HepG2 (cell line): ENCODE measurements around the gene SMAD7. TPM values are rescaled to one million over a fixed set of nuclear protein-coding genes. Genes with fewer than 3 reads are reported as not detected.

Experiments used
- ATAC-seq: fragments of 200-7000 bp; cut with Tn5 transposase; 3 replicates; pipeline ENCODE4 v1.9.1; 2020; ENCODE audit warnings: mild to moderate bottlenecking, moderate library complexity
- BruUV-seq: library from RNA; stranded (reverse); fragments of 400-500 nt; replicated peaks from 2 replicates; lab custom pipeline; 2021; lab: Mats Ljungman, UMichigan
- CTCF ChIA-PET: fragments of 300-600 bp; formaldehyde crosslinking; extraction: SDS; loops from one replicate; lab custom pipeline; 2021; ENCODE audit warnings: low total read pairs, inconsistent platforms, low intra/inter-chr PET ratio; lab: Yijun Ruan, JAX
- POLR2A ChIA-PET: fragments of 350-600 bp; sonication (Branson Sonifier 250); formaldehyde crosslinking; loops from one replicate; lab custom pipeline; 2020; ENCODE audit warnings: antibody characterized with exemption, inconsistent platforms; lab: Yijun Ruan, JAX
- DNase-seq: peaks from one replicate; pipeline ENCODE4 v3.0.0-alpha.2; 2015; ENCODE audit warnings: low spot score
- FAIRE-seq: peaks from 3 replicates; lab custom pipeline; 2011; peaks lifted over from hg19 to GRCh38; lab: Jason Lieb, UNC
- H2AFZ ChIP-seq: one replicate; pipeline ENCODE4 v1.6.1; 2011; ENCODE audit warnings: low read length, inconsistent platforms
- H3K27ac ChIP-seq: fragments of 300-600 bp; 3 replicates; pipeline ENCODE4 v1.8.0; 2011; ENCODE audit warnings: mixed run types, mild to moderate bottlenecking, mixed read lengths, low read length, inconsistent platforms; ENCODE audit not compliant: insufficient read depth; ENCODE audit errors: extremely low read length
- H3K27me3 ChIP-seq, 2 experiments: fragments of 200-600 bp in 1 of 2; 2 replicates in 1 of 2; 3 replicates in 1 of 2; pipeline versions ENCODE4 v1.6.0 to v1.8.0; 2011; ENCODE audit warnings: low read length in 2 of 2, mild to moderate bottlenecking in 2 of 2, moderate library complexity in 2 of 2, inconsistent platforms in 1 of 2; ENCODE audit not compliant: insufficient read depth in 2 of 2, control insufficient read depth in 1 of 2
- H3K36me3 ChIP-seq, 2 experiments: fragments of 200-600 bp in 1 of 2; replicated peaks in 1 of 2; 2 replicates in 1 of 2; 3 replicates in 1 of 2; pipeline versions ENCODE4 v1.5.1 to v1.8.0; 2011; ENCODE audit warnings: low read length in 2 of 2, inconsistent platforms in 1 of 2; ENCODE audit not compliant: insufficient read depth in 2 of 2, control insufficient read depth in 1 of 2
- H3K4me1 ChIP-seq: 2 replicates; pipeline ENCODE4 v1.5.1; 2012; ENCODE audit warnings: low read length, inconsistent platforms; ENCODE audit not compliant: insufficient read depth
- H3K4me2 ChIP-seq: 2 replicates; pipeline ENCODE4 v1.6.0; 2011; ENCODE audit warnings: low read depth, low read length, inconsistent platforms
- H3K4me3 ChIP-seq, 3 experiments: fragments of 200-600 bp in 1 of 3; sonication (generic), shearing (Covaris generic) in 1 of 3; replicated peaks in 1 of 3; 2 replicates each; pipeline ENCODE4 v1.5.1; 2011 to 2016; ENCODE audit warnings: low read length in 3 of 3, inconsistent platforms in 2 of 3, low read depth in 2 of 3, mild to moderate bottlenecking in 2 of 3, control low read depth in 1 of 3, mixed read lengths in 1 of 3; ENCODE audit not compliant: insufficient read depth in 1 of 3
- H3K79me2 ChIP-seq: one replicate; pipeline ENCODE4 v1.6.1; 2011; ENCODE audit warnings: low read length, inconsistent platforms; ENCODE audit not compliant: insufficient read depth
- H3K9ac ChIP-seq: 2 replicates; pipeline ENCODE4 v1.6.0; 2011; ENCODE audit warnings: mild to moderate bottlenecking, low read depth, low read length, inconsistent platforms; ENCODE audit not compliant: insufficient read depth
- H3K9me3 ChIP-seq: 2 replicates; pipeline ENCODE4 v1.5.1; 2012; ENCODE audit warnings: mild to moderate bottlenecking, low read length
- H4K20me1 ChIP-seq: 2 replicates; pipeline ENCODE4 v1.6.0; 2011; ENCODE audit warnings: inconsistent platforms, mild to moderate bottlenecking, low read length, moderate library complexity; ENCODE audit not compliant: insufficient read depth
- CREB1 ChIP-seq, 2 experiments: fragments of 450-650 bp in 1 of 2; IDR thresholded peaks; 2 replicates each; pipeline ENCODE4 v1.6.1; 2016 to 2017; ENCODE audit warnings: control low read depth in 1 of 2, mild to moderate bottlenecking in 1 of 2, missing compliant biosample characterization in 1 of 2, missing genetic modification characterization in 1 of 2
- ETV5 ChIP-seq: IDR thresholded peaks from 2 replicates; pipeline ENCODE4 v1.6.1; 2018; ENCODE audit warnings: missing biosample characterization, missing genetic modification reagents, inconsistent platforms, borderline replicate concordance
- FIP1L1 ChIP-seq: fragments of 200-400 bp; formaldehyde crosslinking; IDR thresholded peaks from 2 replicates; pipeline ENCODE4 v1.6.1; 2018; ENCODE audit warnings: low read depth, mild to moderate bottlenecking, low read length, moderate library complexity, borderline replicate concordance; ENCODE audit not compliant: insufficient read depth
- NFATC3 ChIP-seq: sonication (generic); formaldehyde crosslinking; IDR thresholded peaks from 2 replicates; pipeline ENCODE4 v1.5.1; 2020; ENCODE audit warnings: mild to moderate bottlenecking, missing genetic modification reagents
- RFXANK ChIP-seq: IDR thresholded peaks from 2 replicates; pipeline ENCODE4 v1.6.1; 2016
- STAG1 ChIP-seq: sonication (generic); formaldehyde crosslinking; IDR thresholded peaks from 2 replicates; pipeline ENCODE4 v1.4.0; 2020; ENCODE audit warnings: missing genetic modification reagents
- ZNF30 ChIP-seq: sonication (generic); formaldehyde crosslinking; IDR thresholded peaks from 2 replicates; pipeline ENCODE4 v1.5.0; 2020; ENCODE audit warnings: mild to moderate bottlenecking, missing genetic modification reagents
- ZNF460 ChIP-seq: sonication (generic); formaldehyde crosslinking; IDR thresholded peaks from 2 replicates; pipeline ENCODE4 v1.5.1; 2020; ENCODE audit warnings: missing genetic modification reagents, mild to moderate bottlenecking, borderline replicate concordance
- ZSCAN9 ChIP-seq: IDR thresholded peaks from 2 replicates; pipeline ENCODE4 v1.6.1; 2016; ENCODE audit warnings: borderline replicate concordance
- WGBS: methylation state at CpG from one replicate; pipeline ENCODE4 v1.1.6; 2017; ENCODE audit warnings: low lambda C conversion rate; 5-methylcytosine and 5-hydroxymethylcytosine counted together
- in situ Hi-C: cut with HindIII; loops from 2 replicates; pipeline ENCODE4 v1.10.0; 2017; ENCODE audit warnings: low pct_unique_long_range_greater_than_20kb; ENCODE audit not compliant: extremely low pct_ligation_motif_present
- intact Hi-C: fragments of 100-400 bp; cut with micrococcal nuclease; formaldehyde crosslinking; loops from one replicate; pipeline ENCODE4 v1.10.0; 2022; ENCODE audit not compliant: unreplicated experiment
- polyA plus RNA-seq, 8 experiments: library from polyadenylated mRNA; depleted of rRNA in 3 of 8; stranded (reverse) in 7 of 8; unstranded in 1 of 8; fragments of >200 nt; fragmentation: Illumina TruSeq in 4 of 8; extraction: Trizol in 4 of 8; gene quantifications; 2 replicates each; pipeline versions ENCODE4 v1.2.1 to v1.2.3, GENCODE V29; 2011 to 2016; ENCODE audit warnings: low read depth in 4 of 8, missing spikeins in 1 of 8, mixed read lengths in 1 of 8; ENCODE audit not compliant: insufficient read depth in 1 of 8
- total RNA-seq, 5 experiments: library from RNA; depleted of rRNA; stranded (reverse); fragments of >200 nt; fragmentation: Illumina TruSeq; extraction: Trizol; gene quantifications; 2 replicates each; pipeline ENCODE4 v1.2.3, GENCODE V29; 2016; ENCODE audit warnings: low read depth in 1 of 5
- TF ChIP-seq, protein P1 (sequence below): sonication (generic); formaldehyde crosslinking; IDR thresholded peaks from 2 replicates; pipeline ENCODE4 v1.5.0; 2020; ENCODE audit warnings: mild to moderate bottlenecking, missing genetic modification reagents, moderate library complexity

Gene SMAD7
- total and polyA plus RNA-seq, 2 of the 13 experiments (the other 11 are each of a cell fraction or from before 2014, with no cell fraction given): 17.4 to 24.7 TPM

DNA sequence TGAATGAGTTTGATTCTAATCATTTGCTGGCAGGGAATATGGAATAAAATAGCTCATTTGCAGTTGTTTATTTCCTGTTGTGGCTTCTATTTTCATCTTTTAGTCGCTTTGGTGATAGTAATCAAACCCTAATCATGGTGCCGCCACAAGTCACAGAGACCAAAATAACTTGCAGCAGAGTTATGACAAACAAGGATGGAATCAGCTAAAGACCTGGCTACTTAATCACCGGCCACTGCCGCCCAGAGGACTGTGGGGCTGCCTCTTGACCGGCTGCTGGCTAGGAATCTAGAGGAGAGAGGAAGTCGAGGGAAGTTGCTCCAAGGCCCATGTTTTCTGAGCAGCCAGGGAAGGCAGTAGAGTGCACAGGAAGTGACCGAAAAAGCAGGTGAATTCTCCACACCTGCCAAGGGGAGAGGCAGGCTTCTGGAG, 5.1 kb upstream of the SMAD7 start (continued):
- TF ChIP-seq, protein P1, sequence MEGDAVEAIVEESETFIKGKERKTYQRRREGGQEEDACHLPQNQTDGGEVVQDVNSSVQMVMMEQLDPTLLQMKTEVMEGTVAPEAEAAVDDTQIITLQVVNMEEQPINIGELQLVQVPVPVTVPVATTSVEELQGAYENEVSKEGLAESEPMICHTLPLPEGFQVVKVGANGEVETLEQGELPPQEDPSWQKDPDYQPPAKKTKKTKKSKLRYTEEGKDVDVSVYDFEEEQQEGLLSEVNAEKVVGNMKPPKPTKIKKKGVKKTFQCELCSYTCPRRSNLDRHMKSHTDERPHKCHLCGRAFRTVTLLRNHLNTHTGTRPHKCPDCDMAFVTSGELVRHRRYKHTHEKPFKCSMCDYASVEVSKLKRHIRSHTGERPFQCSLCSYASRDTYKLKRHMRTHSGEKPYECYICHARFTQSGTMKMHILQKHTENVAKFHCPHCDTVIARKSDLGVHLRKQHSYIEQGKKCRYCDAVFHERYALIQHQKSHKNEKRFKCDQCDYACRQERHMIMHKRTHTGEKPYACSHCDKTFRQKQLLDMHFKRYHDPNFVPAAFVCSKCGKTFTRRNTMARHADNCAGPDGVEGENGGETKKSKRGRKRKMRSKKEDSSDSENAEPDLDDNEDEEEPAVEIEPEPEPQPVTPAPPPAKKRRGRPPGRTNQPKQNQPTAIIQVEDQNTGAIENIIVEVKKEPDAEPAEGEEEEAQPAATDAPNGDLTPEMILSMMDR (CRISPR knock-in tag): 0 out of 2 replicates have a peak, but pooled peaks have one; percentile 13
- TF ChIP-seq STAG1: 0 out of 2 replicates have a peak, but pooled peaks have one; percentile 4
- TF ChIP-seq NFATC3: no peak
- peak; percentile 48; the same call in 1 of the 2 replicates for TF ChIP-seq ETV5 (CRISPR knock-in tag)
- TF ChIP-seq FIP1L1: no peak

DNA sequence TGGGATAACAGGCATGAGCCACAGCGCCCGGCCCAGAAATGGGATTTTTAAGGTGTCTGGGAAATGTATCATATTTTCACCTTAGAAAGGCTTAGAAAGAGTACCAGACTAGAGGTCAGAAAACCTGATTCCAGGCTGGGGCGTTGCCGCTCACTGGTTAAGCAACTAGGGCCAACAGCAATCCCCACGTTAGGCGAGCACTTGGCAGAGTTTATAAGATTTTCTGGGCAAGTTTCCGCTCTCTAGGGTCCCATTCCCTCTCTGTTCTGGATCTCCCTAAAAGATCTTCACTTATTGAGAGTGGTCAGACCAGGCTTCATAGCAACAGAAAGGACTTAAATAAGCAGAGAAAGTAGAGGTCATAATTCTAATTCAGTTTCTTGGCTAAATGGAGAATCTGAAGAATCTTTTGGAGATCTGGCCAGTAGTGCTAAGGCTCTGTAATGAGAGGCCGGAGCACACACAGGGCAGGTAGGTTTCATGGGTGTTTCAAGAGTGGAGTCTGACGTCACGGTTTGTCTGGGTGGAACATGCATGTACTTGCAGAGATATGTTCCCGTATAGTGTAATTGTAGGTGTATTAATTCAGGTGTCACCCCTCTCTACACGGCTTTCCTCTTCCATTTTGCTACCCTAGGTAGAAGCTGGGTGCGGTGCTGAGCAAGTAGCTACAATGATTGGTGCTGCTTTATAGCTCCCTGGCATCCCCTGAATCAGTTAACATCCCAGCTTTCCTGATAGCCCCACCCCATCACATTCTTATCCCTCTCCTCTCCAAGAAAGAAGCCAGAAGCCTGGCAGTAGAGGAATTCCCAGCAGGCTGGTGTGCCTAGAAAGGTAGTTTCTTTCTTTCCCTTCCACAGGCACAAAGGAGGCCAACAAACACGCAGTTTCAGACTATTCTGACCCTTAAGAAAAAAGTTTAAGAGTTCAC, 4.4 kb upstream of the SMAD7 start:
- intact Hi-C loops: loop anchor here (5.0 kb wide), 1 partner anchor 87 kb away; no protein-coding TSS in a partner anchor
- no TSS peak for BruUV-seq
- Histone ChIP-seq H3K9me3 (no peaks in the 10 kb centered on the region), H3K9ac (no peak overlapping the region), H3K36me3 (no peaks in the 10 kb centered on the region), H3K27me3 (no peaks in the 10 kb centered on the region; a peak in 3 of 5 replicates)
- FAIRE-seq (no peak), DNase-seq (no peak)
- WGBS: 79% methylated on average over 10 of the region's 14 CpGs
- TF ChIP-seq ZSCAN9 (CRISPR knock-in tag): no peak
- TF ChIP-seq ZNF460 (CRISPR knock-in tag): no peak
- TF ChIP-seq RFXANK (CRISPR knock-in tag): no peak
- no peak for TF ChIP-seq ZNF30 (CRISPR knock-in tag)
- peak; percentile 74 for TF ChIP-seq CREB1 (IDR thresholded peaks at IDR 0.05)
- TF ChIP-seq CREB1 (CRISPR knock-in tag; IDR thresholded peaks at IDR 0.05): no peak
- TF ChIP-seq, all 625 proteins: peak for 1
- Histone ChIP-seq H3K4me1 (peaks cover 42% of the 10 kb centered on the region), H3K4me3 (no peak overlapping the region), H3K27ac (no peak overlapping the region), H4K20me1 (no peaks in the 10 kb centered on the region), H3K4me2 (peak overlapping the region; percentile 38), H3K79me2 (peaks cover 9% of the 10 kb centered on the region), H2AFZ (no peak overlapping the region)
- no peak for ATAC-seq
- CTCF ChIA-PET: no interaction called here
- POLR2A ChIA-PET: no interaction called here
- in situ Hi-C loops: no loop called here
